OCI-LY3 (cell line): ENCODE measurements around the gene SLC25A33.

Experiments
- H2AFZ ChIP-seq: fragments of 200-600, 300-600 bp; shearing (Covaris generic); 2 replicates; pipeline ENCODE4 v1.6.0; 2014; ENCODE audit warnings: antibody characterized with exemption, low read depth, low read length
- H3K27ac ChIP-seq: fragments of 200-600, 300-600 bp; sonication (generic); 2 replicates; pipeline ENCODE4 v1.5.1; 2014; ENCODE audit warnings: mild to moderate bottlenecking, low read length, moderate library complexity, mixed read lengths
- H3K27me3 ChIP-seq: fragments of 200-600, 300-600 bp; sonication (generic); 2 replicates; pipeline ENCODE4 v1.6.1; 2014; ENCODE audit warnings: low read depth, low read length, mixed read lengths
- H3K36me3 ChIP-seq: fragments of 200-600, 300-600 bp; sonication (generic); replicated peaks from 2 replicates; pipeline ENCODE3; 2014; ENCODE audit warnings: low read depth, low read length, mixed read lengths
- H3K4me1 ChIP-seq: fragments of 300-600, 200-600 bp; sonication (generic); 2 replicates; pipeline ENCODE4 v1.6.1; 2014; ENCODE audit warnings: low read length, mixed read lengths
- H3K4me2 ChIP-seq: fragments of 200-600, 300-600 bp; sonication (generic); 2 replicates; pipeline ENCODE4 v1.6.1; 2014; ENCODE audit warnings: low read length, mixed read lengths
- H3K4me3 ChIP-seq: fragments of 300-600, 200-600 bp; sonication (generic); 2 replicates; pipeline ENCODE4 v1.5.1; 2014; ENCODE audit warnings: antibody characterized with exemption, mild to moderate bottlenecking, low read length, moderate library complexity
- H3K79me2 ChIP-seq: fragments of 300-600, 200-600 bp; shearing (Covaris generic); 2 replicates; pipeline ENCODE4 v1.6.1; 2014; ENCODE audit warnings: mild to moderate bottlenecking, low read length, mixed read lengths
- H3K9ac ChIP-seq: fragments of 300-600, 200-600 bp; shearing (Covaris generic); 2 replicates; pipeline ENCODE4 v1.6.0; 2014; ENCODE audit warnings: mild to moderate bottlenecking, low read length, moderate library complexity
- H3K9me3 ChIP-seq: fragments of 200-600, 300-600 bp; shearing (Covaris generic); 2 replicates; pipeline ENCODE4 v1.6.1; 2014; ENCODE audit warnings: low read length, mixed read lengths; ENCODE audit not compliant: insufficient read depth
- H4K20me1 ChIP-seq: fragments of 200-600, 300-600 bp; sonication (generic); 2 replicates; pipeline ENCODE4 v1.6.1; 2016; ENCODE audit warnings: low read length, mixed read lengths; ENCODE audit not compliant: insufficient read depth
- EZH2phosphoT487 ChIP-seq: fragments of 200-600 bp; shearing (Covaris generic); IDR thresholded peaks from 2 replicates; pipeline ENCODE4 v1.6.1; 2018; ENCODE audit warnings: antibody characterized with exemption, mixed run types, low read depth
- TF ChIP-seq, protein P1 (sequence below): fragments of 200-600, 300-600 bp; sonication (generic); IDR thresholded peaks from 2 replicates; pipeline ENCODE4 v1.5.1; 2014; ENCODE audit warnings: antibody characterized with exemption, low read length, low read depth

Gene SLC25A33

DNA sequence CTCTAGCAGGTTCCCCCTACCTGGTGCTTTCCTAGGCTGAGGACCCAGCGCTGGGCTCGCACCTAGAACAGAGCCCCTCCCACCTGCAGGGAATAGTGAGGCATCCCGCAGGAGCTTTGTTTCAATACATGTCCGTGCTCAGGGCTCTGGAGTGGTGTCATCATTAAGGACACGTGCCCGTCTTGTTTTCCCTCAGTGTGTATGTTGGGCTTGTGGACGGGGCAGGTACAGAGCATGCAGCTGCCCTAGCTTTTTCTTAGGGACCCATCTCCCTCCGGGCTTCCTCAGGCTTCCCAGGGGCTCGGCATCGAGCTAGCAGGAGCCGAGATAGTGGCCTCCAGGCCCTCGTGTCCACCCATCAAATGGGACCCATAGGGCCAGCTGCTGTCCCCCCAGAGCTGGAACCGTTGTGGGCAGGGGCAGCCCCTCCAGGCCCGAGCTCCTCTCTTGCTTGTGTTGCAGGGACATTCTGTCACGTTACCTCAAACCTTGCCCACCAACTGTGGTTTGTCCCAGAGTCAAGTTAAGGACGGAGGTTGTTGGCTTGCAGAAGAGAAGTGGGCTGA is 53.3 kb downstream of the SLC25A33 start:
- Histone ChIP-seq H3K4me1 (peaks cover 23% of the 10 kb centered on the region), H3K36me3 (no peaks in the 10 kb centered on the region), H3K9ac (no peak overlapping the region), H3K4me3 (no peak overlapping the region), H3K27ac (no peak overlapping the region), H3K4me2 (no peak overlapping the region), H3K27me3 (no peaks in the 10 kb centered on the region), H3K9me3 (no peaks in the 10 kb centered on the region), H4K20me1 (peaks cover 45% of the 10 kb centered on the region), H2AFZ (no peak overlapping the region), H3K79me2 (peaks cover 71% of the 10 kb centered on the region)
- TF ChIP-seq, protein P1, sequence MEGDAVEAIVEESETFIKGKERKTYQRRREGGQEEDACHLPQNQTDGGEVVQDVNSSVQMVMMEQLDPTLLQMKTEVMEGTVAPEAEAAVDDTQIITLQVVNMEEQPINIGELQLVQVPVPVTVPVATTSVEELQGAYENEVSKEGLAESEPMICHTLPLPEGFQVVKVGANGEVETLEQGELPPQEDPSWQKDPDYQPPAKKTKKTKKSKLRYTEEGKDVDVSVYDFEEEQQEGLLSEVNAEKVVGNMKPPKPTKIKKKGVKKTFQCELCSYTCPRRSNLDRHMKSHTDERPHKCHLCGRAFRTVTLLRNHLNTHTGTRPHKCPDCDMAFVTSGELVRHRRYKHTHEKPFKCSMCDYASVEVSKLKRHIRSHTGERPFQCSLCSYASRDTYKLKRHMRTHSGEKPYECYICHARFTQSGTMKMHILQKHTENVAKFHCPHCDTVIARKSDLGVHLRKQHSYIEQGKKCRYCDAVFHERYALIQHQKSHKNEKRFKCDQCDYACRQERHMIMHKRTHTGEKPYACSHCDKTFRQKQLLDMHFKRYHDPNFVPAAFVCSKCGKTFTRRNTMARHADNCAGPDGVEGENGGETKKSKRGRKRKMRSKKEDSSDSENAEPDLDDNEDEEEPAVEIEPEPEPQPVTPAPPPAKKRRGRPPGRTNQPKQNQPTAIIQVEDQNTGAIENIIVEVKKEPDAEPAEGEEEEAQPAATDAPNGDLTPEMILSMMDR = no peak
- TF ChIP-seq EZH2phosphoT487 = no peak

DNA sequence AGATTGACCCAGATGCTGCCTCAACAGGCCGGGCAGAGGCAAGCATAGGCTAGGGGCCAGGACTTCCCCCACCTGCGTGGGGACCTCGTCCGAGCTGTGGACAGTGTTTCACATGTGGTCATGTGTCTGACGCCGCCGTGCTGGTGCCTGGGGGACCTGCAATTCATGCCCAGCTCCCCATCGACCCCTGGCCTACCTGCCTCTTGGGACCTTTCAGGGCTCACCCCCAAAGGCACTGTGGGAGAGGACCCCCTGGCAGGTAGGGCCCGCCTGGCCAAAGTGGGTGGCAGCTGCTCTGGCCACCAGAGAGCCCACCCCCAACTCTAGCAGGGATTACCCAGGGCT is 53.9 kb downstream of the SLC25A33 start:
- Histone ChIP-seq H3K4me3 (no peak overlapping the region), H3K9me3 (no peaks in the 10 kb centered on the region), H3K9ac (no peak overlapping the region), H3K79me2 (peaks cover 71% of the 10 kb centered on the region), H4K20me1 (peaks cover 45% of the 10 kb centered on the region), H3K27ac (no peak overlapping the region), H2AFZ (no peak overlapping the region), H3K27me3 (no peaks in the 10 kb centered on the region), H3K4me1 (peaks cover 23% of the 10 kb centered on the region), H3K4me2 (no peak overlapping the region), H3K36me3 (no peaks in the 10 kb centered on the region)
- no peak for TF ChIP-seq EZH2phosphoT487

GRCh38 chr1:9593492-9594465 is 54.5 kb downstream of the SLC25A33 start:
- peaks cover 45% of the 10 kb centered on the region for H4K20me1 ChIP-seq

GRCh38 chr1:9594471-9595155 is 55.3 kb downstream of the SLC25A33 start:
- Histone ChIP-seq H3K9ac (no peak overlapping the region), H3K4me1 (peaks cover 22% of the 10 kb centered on the region), H3K4me2 (no peak overlapping the region)

More at GRCh38 chr1:9593492-9594465, 54.5 kb downstream of the SLC25A33 start:
- no peak overlapping the region for H3K4me2 ChIP-seq
- H3K27me3 ChIP-seq = no peaks in the 10 kb centered on the region
- H3K9ac ChIP-seq = no peak overlapping the region
- no peak overlapping the region for H3K27ac ChIP-seq
- no peaks in the 10 kb centered on the region for H3K36me3 ChIP-seq
- TF ChIP-seq EZH2phosphoT487 = no peak
- TF ChIP-seq, protein P1 = no peak
- H3K9me3 ChIP-seq = no peaks in the 10 kb centered on the region
- H2AFZ ChIP-seq = no peak overlapping the region
- H3K4me1 ChIP-seq = peaks cover 23% of the 10 kb centered on the region
- H3K4me3 ChIP-seq = no peak overlapping the region
- peaks cover 71% of the 10 kb centered on the region for H3K79me2 ChIP-seq

More at GRCh38 chr1:9594471-9595155, 55.3 kb downstream of the SLC25A33 start:
- H3K27ac ChIP-seq = no peak overlapping the region
- no peaks in the 10 kb centered on the region for H3K9me3 ChIP-seq
- no peak overlapping the region for H2AFZ ChIP-seq
- H3K79me2 ChIP-seq = peaks cover 65% of the 10 kb centered on the region
- no peak for TF ChIP-seq EZH2phosphoT487
- TF ChIP-seq, protein P1 = no peak
- no peaks in the 10 kb centered on the region for H3K36me3 ChIP-seq
- H3K27me3 ChIP-seq = no peaks in the 10 kb centered on the region
- no peak overlapping the region for H3K4me3 ChIP-seq
- peaks cover 42% of the 10 kb centered on the region for H4K20me1 ChIP-seq
